CD4-positive, alpha-beta T cell (primary cell): ENCODE data around the gene SCLY. TPM values are rescaled to one million over a fixed set of nuclear protein-coding genes. Genes with fewer than 3 reads are reported as not detected.

Experiments used
- ATAC-seq: fragments of 200-7000 bp; cut with Tn5 transposase; one replicate; pipeline ENCODE4 v1.10.0; 2022; ENCODE audit warnings: mild to moderate bottlenecking; ENCODE audit not compliant: poor library complexity
- CTCF ChIA-PET: fragments of 350-600 bp; sonication (Branson Sonifier 250); formaldehyde crosslinking; loops from one replicate; lab custom pipeline; 2021; ENCODE audit warnings: antibody characterized with exemption, inconsistent platforms; lab: Charles Lee
- POLR2A ChIA-PET: fragments of 350-600 bp; sonication (Branson Sonifier 250); formaldehyde crosslinking; loops from one replicate; lab custom pipeline; 2021; ENCODE audit warnings: antibody characterized with exemption, inconsistent platforms; lab: Charles Lee
- DNase-seq, 14 experiments: peaks; one replicate each; pipeline ENCODE4 v3.0.0-alpha.2; 2013 to 2020; ENCODE audit warnings: mixed read lengths in 2 of 14
- H3K27ac ChIP-seq, 2 donors: one replicate each; pipeline versions ENCODE4 v1.5.1 to v1.7.0; 2013; ENCODE audit warnings: low read length in 2 of 2, low read depth in 1 of 2, mild to moderate bottlenecking in 1 of 2
- H3K27me3 ChIP-seq, 2 experiments: 1 replicate in 1 of 2; 2 replicates in 1 of 2; pipeline versions ENCODE4 v1.6.1 to v1.7.0; 2013; ENCODE audit warnings: low read length in 2 of 2, control low read depth in 1 of 2, mild to moderate bottlenecking in 1 of 2, moderate library complexity in 1 of 2; ENCODE audit not compliant: insufficient read depth in 2 of 2, control insufficient read depth in 1 of 2
- H3K36me3 ChIP-seq: one replicate; pipeline ENCODE4 v1.6.1; 2013; ENCODE audit warnings: low read length, control low read depth; ENCODE audit not compliant: insufficient read depth
- H3K4me1 ChIP-seq: one replicate; pipeline ENCODE4 v1.6.1; 2013; ENCODE audit warnings: low read length, control low read depth; ENCODE audit not compliant: insufficient read depth
- H3K4me3 ChIP-seq: one replicate; pipeline ENCODE4 v1.5.1; 2013; ENCODE audit warnings: mild to moderate bottlenecking, low read length, moderate library complexity
- H3K9me3 ChIP-seq, 2 experiments: 1 replicate in 1 of 2; 2 replicates in 1 of 2; pipeline versions ENCODE4 v1.6.1 to v1.7.0; 2013; ENCODE audit warnings: low read length in 2 of 2, mild to moderate bottlenecking in 2 of 2, control low read depth in 1 of 2, moderate library complexity in 1 of 2; ENCODE audit not compliant: control insufficient read depth in 1 of 2, insufficient read depth in 1 of 2
- H3K27ac Mint-ChIP-seq: one replicate; pipeline ENCODE4 v1.8.0; 2020; ENCODE audit warnings: mixed read lengths
- H3K27me3 Mint-ChIP-seq: one replicate; pipeline ENCODE4 v1.8.0; 2021; ENCODE audit warnings: mixed read lengths
- H3K36me3 Mint-ChIP-seq: one replicate; pipeline ENCODE4 v1.8.0; 2021; ENCODE audit warnings: low read depth, mixed read lengths
- H3K4me1 Mint-ChIP-seq: one replicate; pipeline ENCODE4 v1.8.0; 2021; ENCODE audit warnings: low read depth, mixed read lengths
- H3K4me3 Mint-ChIP-seq: one replicate; pipeline ENCODE4 v1.8.0; 2020; ENCODE audit warnings: mild to moderate bottlenecking, mixed read lengths
- H3K9me3 Mint-ChIP-seq: one replicate; pipeline ENCODE4 v1.8.0; 2020; ENCODE audit warnings: mixed read lengths
- intact Hi-C, 2 experiments: fragments of 100-400 bp; cut with DNase I in 1 of 2; cut with micrococcal nuclease in 1 of 2; formaldehyde crosslinking; loops; one replicate each; pipeline versions ENCODE4 v1.15.1 to v1.9.0; 2023 to 2025; cut with DNase I, micrococcal nuclease
- total RNA-seq, 174 experiments: library from RNA in 2 of 174; stranded (reverse) in 2 of 174; gene quantifications; one replicate each; pipeline ENCODE4 v1.2.3 and lab custom pipeline; 2021 to 2026
- TF ChIP-seq, protein P1 (sequence below): fragments of 200-600 bp; IDR thresholded peaks from one replicate; pipeline ENCODE4 v1.8.0; 2022; ENCODE audit warnings: antibody characterized with exemption, mild to moderate bottlenecking

Gene SCLY
- total RNA-seq, 2 experiments from 2014 or later: 8.9 to 9.6 TPM

DNA sequence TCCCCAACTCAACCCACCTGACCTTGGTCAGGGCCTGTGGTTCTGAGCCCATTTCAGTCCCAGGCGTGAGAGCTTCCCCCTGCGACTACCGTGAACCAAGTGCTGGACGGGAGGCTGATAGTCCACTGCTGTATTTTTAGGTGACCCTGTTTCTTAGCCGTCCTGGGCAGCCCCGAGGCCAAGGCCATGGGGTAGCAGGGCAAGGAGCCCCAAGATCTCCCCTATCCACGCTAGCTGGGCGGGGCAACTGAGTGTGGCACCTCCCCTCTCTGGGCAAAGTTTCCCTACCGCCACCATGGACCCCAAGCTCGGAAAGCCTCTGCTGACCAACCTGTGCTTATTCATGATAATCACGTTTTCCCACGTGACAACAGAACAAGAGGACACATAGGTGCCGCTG lies 77.1 kb downstream of the SCLY start:
- H3K4me3 Mint-ChIP-seq: no peak overlapping the region
- Histone ChIP-seq H3K36me3 (no peaks in the 10 kb centered on the region), H3K4me3 (no peak overlapping the region), H3K27me3 (no peaks in the 10 kb centered on the region), H3K9me3 (no peaks in the 10 kb centered on the region), H3K27ac (no peak overlapping the region), H3K4me1 (peaks cover 11% of the 10 kb centered on the region)
- H3K27me3 Mint-ChIP-seq: no peaks in the 10 kb centered on the region
- POLR2A ChIA-PET: no interaction called here
- TF ChIP-seq, protein P1, sequence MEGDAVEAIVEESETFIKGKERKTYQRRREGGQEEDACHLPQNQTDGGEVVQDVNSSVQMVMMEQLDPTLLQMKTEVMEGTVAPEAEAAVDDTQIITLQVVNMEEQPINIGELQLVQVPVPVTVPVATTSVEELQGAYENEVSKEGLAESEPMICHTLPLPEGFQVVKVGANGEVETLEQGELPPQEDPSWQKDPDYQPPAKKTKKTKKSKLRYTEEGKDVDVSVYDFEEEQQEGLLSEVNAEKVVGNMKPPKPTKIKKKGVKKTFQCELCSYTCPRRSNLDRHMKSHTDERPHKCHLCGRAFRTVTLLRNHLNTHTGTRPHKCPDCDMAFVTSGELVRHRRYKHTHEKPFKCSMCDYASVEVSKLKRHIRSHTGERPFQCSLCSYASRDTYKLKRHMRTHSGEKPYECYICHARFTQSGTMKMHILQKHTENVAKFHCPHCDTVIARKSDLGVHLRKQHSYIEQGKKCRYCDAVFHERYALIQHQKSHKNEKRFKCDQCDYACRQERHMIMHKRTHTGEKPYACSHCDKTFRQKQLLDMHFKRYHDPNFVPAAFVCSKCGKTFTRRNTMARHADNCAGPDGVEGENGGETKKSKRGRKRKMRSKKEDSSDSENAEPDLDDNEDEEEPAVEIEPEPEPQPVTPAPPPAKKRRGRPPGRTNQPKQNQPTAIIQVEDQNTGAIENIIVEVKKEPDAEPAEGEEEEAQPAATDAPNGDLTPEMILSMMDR: no peak
- H3K27ac Mint-ChIP-seq: no peak overlapping the region
- H3K36me3 Mint-ChIP-seq: no peaks in the 10 kb centered on the region
- ATAC-seq (no peak), DNase-seq (no peak)
- H3K9me3 Mint-ChIP-seq: no peaks in the 10 kb centered on the region
- intact Hi-C loops: no loop called here
- CTCF ChIA-PET: no interaction called here
- H3K4me1 Mint-ChIP-seq: peaks cover 7% of the 10 kb centered on the region

DNA sequence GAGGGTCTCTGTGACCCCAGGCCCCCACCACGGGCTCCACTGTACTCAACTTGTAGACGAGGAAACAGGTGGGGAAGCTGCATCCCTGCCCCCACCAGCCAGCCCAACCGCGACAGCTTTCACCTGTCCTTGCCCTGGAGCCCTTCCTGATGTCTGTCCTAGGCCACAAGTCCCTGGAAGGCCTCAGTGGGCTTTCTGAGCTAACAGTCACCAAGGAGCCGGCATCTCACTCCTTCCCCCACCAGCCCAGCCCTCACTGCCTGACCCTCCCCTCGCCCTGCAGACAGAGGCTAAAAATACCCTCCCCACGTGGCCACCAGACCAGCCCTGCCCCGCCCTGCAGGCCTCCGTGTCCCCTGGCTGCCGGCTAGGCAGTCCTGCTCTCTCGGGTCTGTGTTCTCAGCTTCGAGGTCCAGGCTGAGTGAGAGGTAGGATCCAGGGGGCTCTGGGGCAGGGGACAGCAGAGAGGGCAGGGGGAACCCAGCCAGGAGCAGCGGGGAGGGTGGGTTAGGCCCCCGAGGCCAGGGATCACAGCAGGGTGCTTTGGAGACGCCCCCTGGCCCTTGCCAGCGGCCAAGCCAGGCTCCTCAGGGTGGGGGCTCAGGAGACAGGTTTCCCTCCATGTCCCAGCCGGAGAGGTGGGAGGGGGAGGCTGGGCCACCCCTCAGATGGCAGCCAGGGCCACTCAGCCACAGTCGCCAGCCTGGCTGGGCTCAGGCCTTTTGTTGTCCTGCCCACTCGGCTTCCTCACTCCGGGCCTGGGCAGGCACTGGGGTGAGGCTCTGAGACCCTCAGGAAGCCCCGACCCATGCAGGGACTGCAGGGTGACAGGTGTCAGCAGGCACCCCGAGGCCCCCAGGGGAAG lies 77.8 kb downstream of the SCLY start, which contains the start of gene KLHL30:
KLHL30 (plus strand) TSS at position 338 of the 865 bp plus-strand sequence. CDS start 2,087 bp downstream, outside the sequence.
- H3K27ac ChIP-seq: no peak within 1 kb of the TSS
- ATAC-seq: no peak
- no peaks in the 10 kb centered on the region for H3K9me3 ChIP-seq
- ChIA-PET CTCF (no interaction called here), POLR2A (no interaction called here)
- Mint-ChIP-seq H3K27ac (no peak within 1 kb of the TSS), H3K9me3 (no peaks in the 10 kb centered on the region), H3K36me3 (no peaks in the 10 kb centered on the region), H3K4me3 (no peak within 1 kb of the TSS), H3K27me3 (no peaks in the 10 kb centered on the region), H3K4me1 (peaks cover 7% of the 10 kb centered on the region)
- H3K27me3 ChIP-seq: no peaks in the 10 kb centered on the region
- H3K4me1 ChIP-seq: peaks cover 11% of the 10 kb centered on the region
- intact Hi-C loops: no loop called here
- H3K36me3 ChIP-seq: no peaks in the 10 kb centered on the region
- H3K4me3 ChIP-seq: no peak within 1 kb of the TSS
- DNase-seq: no peak
- TF ChIP-seq, protein P1: no peak

GRCh38 chr2:238139196-238140039 lies 78.6 kb downstream of the SCLY start:
- peaks cover 11% of the 10 kb centered on the region for H3K4me1 ChIP-seq
- POLR2A ChIA-PET: no interaction called here

More at GRCh38 chr2:238139196-238140039, 78.6 kb downstream of the SCLY start:
- no peaks in the 10 kb centered on the region for H3K27me3 Mint-ChIP-seq
- ATAC-seq: no peak
- no peak overlapping the region for H3K27ac Mint-ChIP-seq
- H3K4me3 ChIP-seq: no peak overlapping the region
- H3K36me3 Mint-ChIP-seq: no peaks in the 10 kb centered on the region
- TF ChIP-seq, protein P1: peak; percentile 35
- DNase-seq: peak in 6 of 14 experiments; percentile 6 to 45 (median 17)
- no peaks in the 10 kb centered on the region for H3K9me3 Mint-ChIP-seq
- H3K4me1 Mint-ChIP-seq: peaks cover 7% of the 10 kb centered on the region
- intact Hi-C loops: no loop called here
- no peaks in the 10 kb centered on the region for H3K27me3 ChIP-seq
- H3K36me3 ChIP-seq: no peaks in the 10 kb centered on the region
- no peak overlapping the region for H3K4me3 Mint-ChIP-seq
- CTCF ChIA-PET: no interaction called here
- H3K9me3 ChIP-seq: no peaks in the 10 kb centered on the region
- H3K27ac ChIP-seq: no peak overlapping the region
